Gastrocnemius medialis (tissue), 4 donors: Measurements from ENCODE around the gene C1orf174. TPM values are rescaled to one million over a fixed set of nuclear protein-coding genes. Genes with fewer than 3 reads are reported as not detected.
A peak's percentile ranks its signal among the peaks of the same experiment; 100 is the strongest.

Experiments
- ATAC-seq, 2 donors: fragments of 150-250 bp; one replicate each; pipeline ENCODE4 v1.9.1; 2016
- DNase-seq, 2 donors: peaks; one replicate each; pipeline ENCODE4 v3.0.0-alpha.2; 2019
- H3K27ac ChIP-seq, 4 donors: fragments of 200-600 bp; sonication (generic); 1 replicate in 1 of 4; 2 replicates in 3 of 4; pipeline ENCODE4 v1.5.1; 2016 to 2018; ENCODE audit warnings: mild to moderate bottlenecking in 2 of 4, moderate library complexity in 1 of 4
- H3K27me3 ChIP-seq, 3 donors: fragments of 200-600 bp; sonication (generic) in 2 of 3; 1 replicate in 1 of 3; 2 replicates in 2 of 3; pipeline versions ENCODE4 v1.5.1 to v1.6.0; 2016 to 2019; ENCODE audit warnings: mild to moderate bottlenecking in 1 of 3, moderate library complexity in 1 of 3
- H3K36me3 ChIP-seq, 2 donors: fragments of 200-600 bp; sonication (generic) in 1 of 2; one replicate each; pipeline ENCODE4 v1.5.1; 2017 to 2018
- H3K4me1 ChIP-seq, 2 donors: fragments of 200-600 bp; sonication (generic) in 1 of 2; one replicate each; pipeline ENCODE4 v1.5.1; 2016 to 2017; ENCODE audit warnings: mild to moderate bottlenecking in 2 of 2
- H3K4me3 ChIP-seq, 4 donors: fragments of 200-600 bp; sonication (generic) in 3 of 4; 1 replicate in 1 of 4; 2 replicates in 3 of 4; pipeline ENCODE4 v1.5.1; 2016 to 2019; ENCODE audit warnings: mild to moderate bottlenecking in 2 of 4
- H3K9me3 ChIP-seq, 3 donors: fragments of 200-600 bp; sonication (generic) in 2 of 3; 1 replicate in 1 of 3; 2 replicates in 2 of 3; pipeline ENCODE4 v1.5.1; 2016 to 2019
- CTCF ChIP-seq, 5 experiments: fragments of 450-650 bp in 3 of 5; fragments of 200-600 bp in 2 of 5; sonication (generic) in 2 of 5; IDR thresholded peaks in 4 of 5; conservative IDR thresholded peaks in 1 of 5; 1 replicate in 4 of 5; 2 replicates in 1 of 5; pipeline ENCODE4 v1.5.1; 2016 to 2019; ENCODE audit warnings: antibody characterized with exemption in 5 of 5, mild to moderate bottlenecking in 3 of 5, moderate library complexity in 3 of 5
- POLR2A ChIP-seq, 2 donors: fragments of 450-650 bp; IDR thresholded peaks; one replicate each; pipeline ENCODE4 v1.6.1; 2017; ENCODE audit warnings: antibody characterized with exemption in 2 of 2, mild to moderate bottlenecking in 2 of 2, moderate library complexity in 2 of 2
- in situ Hi-C, 4 donors: fragments of 200-750 bp; cut with MboI; loops; one replicate each; pipeline versions ENCODE4 v1.15.0 to v1.8.0; 2017; ENCODE audit warnings: low sequenced_read_pairs in 4 of 4
- intact Hi-C: fragments of 100-400 bp; cut with DNase I; formaldehyde crosslinking; loops from one replicate; pipeline ENCODE4 v1.15.1; 2023; ENCODE audit warnings: low total_unique reads
- total RNA-seq, 4 donors: library from RNA; depleted of rRNA; stranded (reverse); fragments of >200 nt; gene quantifications; one replicate each; pipeline versions ENCODE4 v1.1.0 to v1.2.3, GENCODE V29; 2016

The C1orf174 gene
- 10 to 100 TPM; 10.1 to 28.5 (median 13.5) TPM for total RNA-seq

GRCh38 chr1:3900150-3900968, at the start of gene C1orf174:
Gene C1orf174 (minus strand): TSS chr1:3900272. CDS start chr1:3900186, 86 bp downstream.
- H3K9me3 ChIP-seq: no peaks in the 10 kb centered on the region

GRCh38 chr1:3948344-3948743, 48.3 kb upstream of the C1orf174 start:
- H3K4me3 ChIP-seq: no peak overlapping the region
- no peak for DNase-seq
- intact Hi-C loops: no loop called here
- TF ChIP-seq CTCF (IDR thresholded peaks at IDR 0.05 in 4 of 5, conservative IDR thresholded peaks at IDR 0.05 in 1 of 5) (no peak), POLR2A (IDR thresholded peaks at IDR 0.05) (no peak)
- H3K4me1 ChIP-seq: no peaks in the 10 kb centered on the region
- H3K27ac ChIP-seq: no peak overlapping the region
- peaks cover 22 to 50% (median 25%) of the 10 kb centered on the region in 3 donors for H3K27me3 ChIP-seq
- H3K36me3 ChIP-seq: no peaks in the 10 kb centered on the region
- H3K9me3 ChIP-seq: no peaks in the 10 kb centered on the region
- ATAC-seq: no peak
- in situ Hi-C loops: no loop called here

More at GRCh38 chr1:3900150-3900968, at the start of gene C1orf174:
- H3K4me3 ChIP-seq: peak within 1 kb of the TSS; percentile 91 to 99 (median 96)
- in situ Hi-C loops: no loop called here
- peaks cover 8 to 9% of the 10 kb centered on the region in 2 donors for H3K4me1 ChIP-seq
- no peaks in the 10 kb centered on the region for H3K36me3 ChIP-seq
- peak; percentile 89 to 90 for ATAC-seq
- H3K27ac ChIP-seq: peak within 1 kb of the TSS; percentile 97 to 99 (median 98)
- TF ChIP-seq CTCF (IDR thresholded peaks at IDR 0.05 in 4 of 5, conservative IDR thresholded peaks at IDR 0.05 in 1 of 5): no peak
- TF ChIP-seq POLR2A (IDR thresholded peaks at IDR 0.05): peak; percentile 47 to 50
- intact Hi-C loops: loop anchor here (1.0 to 10.0 kb wide), 5 partner anchors 43 to 1983 kb away; partner anchors contain the start of genes CALML6, CEP104, DFFB and LRRC47
- peak; percentile 94 to 97 for DNase-seq
- H3K27me3 ChIP-seq: no peaks in the 10 kb centered on the region

GRCh38 chr1:3945916-3946840, 46.1 kb upstream of the C1orf174 start:
- Histone ChIP-seq H3K4me3 (no peak overlapping the region), H3K27me3 (peaks cover 19 to 39% (median 25%) of the 10 kb centered on the region in 3 donors), H3K4me1 (no peaks in the 10 kb centered on the region), H3K36me3 (no peaks in the 10 kb centered on the region), H3K27ac (no peak overlapping the region), H3K9me3 (no peaks in the 10 kb centered on the region)
- intact Hi-C loops: no loop called here
- in situ Hi-C loops: no loop called here
- no peak for TF ChIP-seq POLR2A (IDR thresholded peaks at IDR 0.05)
- no peak for TF ChIP-seq CTCF (IDR thresholded peaks at IDR 0.05 in 4 of 5, conservative IDR thresholded peaks at IDR 0.05 in 1 of 5)
- ATAC-seq (no peak), DNase-seq (no peak)

GRCh38 chr1:3945222-3945621, 45.1 kb upstream of the C1orf174 start:
- ATAC-seq (no peak), DNase-seq (no peak)
- intact Hi-C loops: no loop called here
- peaks cover 22 to 35% (median 25%) of the 10 kb centered on the region in 3 donors for H3K27me3 ChIP-seq
- in situ Hi-C loops: no loop called here
- no peak overlapping the region for H3K27ac ChIP-seq
- H3K9me3 ChIP-seq: no peaks in the 10 kb centered on the region
- no peaks in the 10 kb centered on the region for H3K36me3 ChIP-seq
- H3K4me1 ChIP-seq: no peaks in the 10 kb centered on the region
- TF ChIP-seq POLR2A (IDR thresholded peaks at IDR 0.05) (no peak), CTCF (IDR thresholded peaks at IDR 0.05 in 4 of 5, conservative IDR thresholded peaks at IDR 0.05 in 1 of 5) (no peak)
- no peak overlapping the region for H3K4me3 ChIP-seq
